HG03432 (cell line): ENCODE measurements around the gene CD93.
A peak's percentile ranks its signal among the peaks of the same experiment; 100 is the strongest.

Experiments
- ATAC-seq: cut with Tn5 transposase; IDR thresholded peaks from one replicate; pipeline ENCODE4 v1.9.1; 2021; ENCODE audit warnings: mild to moderate bottlenecking, moderate library complexity; ENCODE audit not compliant: unreplicated experiment

CD93 gene

GRCh38 chr20:23120936-23121750, 35.0 kb upstream of the CD93 start:
- no peak for ATAC-seq

GRCh38 chr20:23120261-23120660, 34.1 kb upstream of the CD93 start:
- ATAC-seq: no peak

- ATAC-seq: no peak
Measured at GRCh38 chr20:23119456-23120216, 33.5 kb upstream of the CD93 start.

GRCh38 chr20:23118766-23119165, 32.6 kb upstream of the CD93 start:
- ATAC-seq: no peak

DNA sequence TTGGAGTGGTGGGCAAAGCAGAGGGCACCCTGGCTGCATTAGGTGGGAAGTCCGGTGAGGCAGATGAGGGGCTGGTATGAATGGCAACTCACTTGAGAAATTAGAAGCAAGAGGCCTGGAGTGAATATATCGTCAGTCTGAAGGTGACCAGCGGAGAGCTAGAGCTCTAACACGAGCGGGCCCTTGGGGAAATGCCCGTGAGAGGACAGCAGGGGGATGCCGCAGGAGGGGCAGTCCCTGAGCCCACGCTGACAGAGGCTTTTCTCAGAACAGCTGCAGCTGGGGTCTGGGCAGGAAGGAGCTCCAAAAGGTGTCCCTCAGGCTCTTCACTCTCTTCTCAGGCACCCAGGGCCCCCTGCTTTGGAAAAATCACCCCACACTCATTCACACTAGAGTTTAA, 32.0 kb upstream of the CD93 start:
- peak; percentile 33 for ATAC-seq

DNA sequence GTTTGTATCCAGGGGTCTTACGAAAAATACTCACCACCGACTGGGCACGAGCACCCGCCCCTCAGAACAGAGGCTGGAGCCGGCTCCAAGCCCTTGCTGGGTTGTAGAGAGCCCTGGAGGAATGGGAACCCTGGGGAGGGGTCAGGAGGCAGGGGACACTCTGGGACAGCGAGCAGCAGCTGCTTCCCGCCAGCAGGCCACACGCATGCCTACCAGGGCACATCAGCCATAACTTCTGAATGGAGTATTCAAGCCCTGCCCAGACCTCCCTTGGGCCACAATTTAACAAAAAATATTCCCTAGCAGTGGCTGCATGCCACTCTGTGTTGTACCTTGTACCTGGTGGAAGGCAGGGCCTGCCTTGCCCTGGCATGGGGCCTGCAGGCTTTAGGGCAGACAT, 31.6 kb upstream of the CD93 start:
- no peak for ATAC-seq

DNA sequence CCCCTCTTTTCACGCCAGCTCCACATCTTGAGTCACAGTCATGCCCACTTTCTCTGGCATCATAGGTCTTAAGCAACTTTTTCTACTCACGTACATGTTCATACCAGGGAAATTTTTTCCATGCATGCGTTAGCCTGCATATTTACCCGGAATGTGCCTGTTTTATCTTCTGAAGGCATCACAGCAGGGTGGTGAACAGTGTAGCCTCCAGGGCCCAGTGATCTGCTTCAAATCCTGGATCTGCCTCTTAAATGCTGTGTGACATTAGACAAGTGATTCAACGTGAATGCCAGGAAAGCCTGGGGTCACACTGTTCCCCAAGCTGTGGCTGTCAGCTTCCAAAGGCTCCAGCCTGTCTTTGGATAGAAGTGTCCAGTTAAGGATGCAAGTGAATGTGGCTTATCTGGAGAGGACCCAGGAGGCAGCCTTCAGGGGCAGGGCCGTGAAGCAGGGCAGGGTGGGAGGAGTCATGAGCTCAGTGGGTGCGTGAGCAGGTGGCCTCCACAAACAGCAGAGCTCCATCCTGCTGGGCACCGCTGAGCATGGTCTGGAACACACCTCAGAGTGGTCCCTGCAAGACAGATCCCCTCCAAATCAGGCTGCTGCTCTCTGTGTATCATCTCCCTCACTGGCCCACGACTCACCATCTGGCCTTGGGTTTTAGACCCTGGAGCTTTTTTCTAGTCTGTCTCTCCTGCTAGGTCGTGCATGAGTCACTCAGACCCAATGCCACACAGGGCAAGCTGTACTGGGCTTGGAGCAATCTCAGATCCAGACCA, 30.4 kb upstream of the CD93 start:
- ATAC-seq: peak; percentile 43

DNA sequence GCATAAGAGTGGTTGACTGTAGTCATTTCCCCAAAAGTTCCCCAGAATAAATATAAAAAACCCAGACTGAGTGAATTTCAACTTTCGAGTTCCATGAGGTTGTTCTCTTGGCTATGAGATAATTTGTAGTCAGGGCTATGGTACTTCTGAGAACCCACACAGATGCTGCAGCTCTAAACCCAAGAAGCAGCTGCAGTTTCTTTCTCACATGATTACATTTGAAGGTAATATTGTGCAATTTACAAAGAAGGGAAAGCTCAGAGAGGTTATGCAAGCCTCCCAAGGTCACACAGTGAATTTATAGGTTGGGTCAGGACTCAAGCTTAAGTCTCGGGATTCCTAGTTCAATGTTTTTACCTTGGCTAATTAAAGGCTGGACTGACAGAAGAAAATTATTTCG, 29.7 kb upstream of the CD93 start:
- ATAC-seq: no peak

DNA sequence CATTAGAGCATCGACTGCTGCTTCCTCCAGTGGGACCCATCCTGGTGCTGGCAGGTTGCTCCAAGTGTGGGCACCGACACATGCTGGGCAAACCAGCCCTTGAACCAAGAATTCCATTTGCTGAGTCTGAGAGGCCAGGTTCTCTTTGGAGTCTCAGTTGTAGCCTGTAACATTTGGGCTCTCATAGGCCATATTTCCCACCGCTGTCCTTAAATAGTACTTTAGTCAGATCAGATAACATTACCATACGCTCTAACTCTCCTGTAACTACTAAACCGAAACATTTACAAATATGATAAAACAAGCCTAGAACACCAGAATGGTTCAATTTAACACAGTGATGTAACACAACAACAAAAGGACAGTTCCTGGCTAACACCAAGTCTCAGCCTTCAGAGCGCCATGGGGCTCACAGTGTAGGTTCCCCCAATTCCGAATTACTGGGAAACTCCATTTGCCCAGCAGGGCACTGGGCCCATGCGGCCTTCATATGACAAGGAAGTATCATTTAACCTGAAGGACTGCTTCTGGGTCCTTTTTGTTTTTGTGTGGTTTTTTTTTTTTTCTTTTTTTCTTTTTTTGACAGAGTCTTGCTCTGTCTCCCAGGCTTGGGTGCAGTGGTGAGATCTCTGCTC, 28.4 kb upstream of the CD93 start:
- no peak for ATAC-seq

GRCh38 chr20:23114018-23114417, 27.9 kb upstream of the CD93 start:
- ATAC-seq: no peak

GRCh38 chr20:23112595-23112994, 26.5 kb upstream of the CD93 start:
- no peak for ATAC-seq

DNA sequence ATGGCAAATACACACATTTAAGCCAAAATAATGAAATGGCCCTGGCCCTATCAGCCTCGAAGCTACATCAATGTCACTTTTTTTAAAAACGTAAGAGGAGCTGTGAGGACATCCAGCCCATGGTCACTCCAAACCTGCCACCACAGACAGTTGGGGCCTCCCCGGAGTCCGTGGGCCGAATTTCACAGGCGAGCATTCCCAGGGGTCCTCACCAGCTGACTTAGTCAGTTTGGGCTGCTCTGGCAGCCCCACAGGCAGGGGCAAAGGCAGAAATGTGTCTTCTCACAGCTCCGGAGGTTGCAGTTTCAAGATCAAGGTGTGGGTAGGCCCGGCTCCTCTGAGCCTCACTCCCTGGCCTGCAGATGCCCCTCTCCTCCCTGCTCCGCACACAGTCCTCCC, 25.8 kb upstream of the CD93 start:
- ATAC-seq: no peak

DNA sequence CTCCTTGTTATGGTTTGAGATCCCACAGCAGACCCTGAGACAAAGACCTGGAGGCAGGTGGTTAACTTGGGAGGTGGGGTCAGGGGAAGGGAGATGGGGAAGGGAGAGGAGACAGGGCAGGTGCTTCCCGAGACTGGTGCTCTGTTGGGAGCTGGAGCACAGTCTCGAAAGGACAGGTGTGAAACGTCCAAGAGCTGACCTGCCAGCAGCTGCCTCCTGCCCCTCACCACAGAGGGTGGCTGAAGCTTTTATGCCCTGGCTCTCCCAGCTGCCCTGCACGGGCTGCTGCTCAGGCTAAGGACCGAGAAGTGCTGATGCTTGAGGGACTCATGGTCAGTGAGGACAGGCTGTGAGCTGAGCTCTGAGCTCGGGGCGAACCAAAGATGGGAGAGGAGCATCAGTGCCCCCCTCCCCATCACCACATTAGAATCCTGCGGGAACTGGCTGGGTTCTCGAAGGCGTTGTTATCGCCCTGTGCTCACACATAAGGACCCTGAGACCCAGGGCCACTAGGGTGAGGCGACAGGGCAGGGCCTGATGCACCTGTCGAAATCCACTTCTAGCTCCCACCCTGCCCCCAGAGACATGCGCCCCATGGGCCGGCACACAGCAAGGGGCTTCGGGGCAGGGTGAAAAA, 25.3 kb upstream of the CD93 start:
- ATAC-seq: no peak

GRCh38 chr20:23108871-23109270, 22.7 kb upstream of the CD93 start:
- ATAC-seq: no peak

GRCh38 chr20:23107466-23107865, 21.3 kb upstream of the CD93 start:
- ATAC-seq: no peak

GRCh38 chr20:23106271-23106851, 20.2 kb upstream of the CD93 start:
- ATAC-seq: no peak

DNA sequence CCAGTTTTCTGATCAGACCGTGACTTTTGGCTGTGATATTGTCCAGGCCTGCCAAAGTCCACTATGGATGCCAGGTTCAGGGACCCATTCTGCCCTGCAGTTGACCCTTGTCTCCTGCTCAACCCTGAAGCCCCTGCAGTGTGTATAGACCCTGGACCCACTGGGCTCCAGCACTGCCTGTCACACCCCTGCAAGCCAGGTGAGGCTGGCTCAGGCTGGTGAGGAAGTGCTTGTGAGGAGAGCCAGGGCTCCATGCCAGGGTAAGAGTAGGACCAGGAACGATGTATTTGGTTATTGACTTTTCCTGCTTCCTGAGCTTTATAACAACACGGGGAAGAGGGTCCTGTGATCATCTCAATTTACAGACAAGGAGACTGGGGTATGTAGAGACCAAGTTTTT, 19.1 kb upstream of the CD93 start:
- ATAC-seq: no peak

GRCh38 chr20:23103284-23104018, 17.3 kb upstream of the CD93 start:
- no peak for ATAC-seq

GRCh38 chr20:23101696-23102406, 15.7 kb upstream of the CD93 start:
- no peak for ATAC-seq
